K562 (cell line): ENCODE data around the gene MND1. TPM values are rescaled to one million over a fixed set of nuclear protein-coding genes. Genes with fewer than 3 reads are reported as not detected.

ENCODE experiments used
- AFF4 ChIP-seq: sonication (generic); formaldehyde crosslinking; IDR thresholded peaks from 2 replicates; pipeline ENCODE4 v1.8.0; 2023; ENCODE audit warnings: mild to moderate bottlenecking, missing genetic modification reagents
- ATF7 ChIP-seq: fragments of 450-650 bp; IDR thresholded peaks from 2 replicates; pipeline ENCODE4 v1.7.1; 2014; ENCODE audit warnings: mild to moderate bottlenecking, moderate library complexity
- BRF1 ChIP-seq: IDR thresholded peaks from 3 replicates; pipeline ENCODE4 v1.6.1; 2011; ENCODE audit warnings: borderline replicate concordance, mild to moderate bottlenecking; ENCODE audit not compliant: insufficient read length; ENCODE audit errors: extremely low read depth
- CHD2 ChIP-seq: IDR thresholded peaks from 2 replicates; pipeline ENCODE4 v1.6.1; 2011; ENCODE audit warnings: low read depth, low read length
- ELF4 ChIP-seq: fragments of 450-650 bp; formaldehyde crosslinking; IDR thresholded peaks from 2 replicates; pipeline ENCODE4 v1.4.0; 2022; ENCODE audit warnings: missing genetic modification characterization
- KAT8 ChIP-seq: fragments of 450-650 bp; IDR thresholded peaks from 2 replicates; pipeline ENCODE4 v1.6.1; 2016; ENCODE audit warnings: low read depth, mild to moderate bottlenecking
- MAFF ChIP-seq: IDR thresholded peaks from 2 replicates; pipeline ENCODE4 v1.6.1; 2012; ENCODE audit warnings: low read length, improper control_type of control experiment
- MAZ ChIP-seq, 2 experiments: fragments of 450-650 bp in 1 of 2; sonication (generic) in 1 of 2; formaldehyde crosslinking; IDR thresholded peaks in 1 of 2; conservative IDR thresholded peaks in 1 of 2; 2 replicates each; pipeline versions ENCODE4 v1.4.0 to v1.5.0; 2020; ENCODE audit warnings: mild to moderate bottlenecking in 1 of 2, missing genetic modification reagents in 1 of 2
- MECOM ChIP-seq: fragments of 250-450 bp; sonication (Bioruptor Pico); IDR thresholded peaks from 2 replicates; pipeline ENCODE4 v1.8.0; 2022; ENCODE audit warnings: inconsistent platforms
- MNT ChIP-seq, 2 experiments: fragments of 450-650 bp; conservative IDR thresholded peaks; 2 replicates each; pipeline ENCODE4 v1.6.1; 2017; ENCODE audit warnings: mild to moderate bottlenecking in 2 of 2, moderate library complexity in 2 of 2
- MYC ChIP-seq, 2 experiments: fragments of 250-450 bp in 1 of 2; sonication (Bioruptor Pico) in 1 of 2; IDR thresholded peaks; 2 replicates each; pipeline versions ENCODE4 v1.5.1 to v1.6.1; 2012 to 2021; ENCODE audit warnings: low read depth in 2 of 2, borderline replicate concordance in 1 of 2, improper control_type of control experiment in 1 of 2, low read length in 1 of 2, mild to moderate bottlenecking in 1 of 2, moderate library complexity in 1 of 2
- NCOR1 ChIP-seq: fragments of 450-650 bp; IDR thresholded peaks from 2 replicates; pipeline ENCODE4 v1.6.1; 2016; ENCODE audit warnings: mild to moderate bottlenecking, moderate library complexity
- NRF1 ChIP-seq, 2 experiments: fragments of 450-650 bp; IDR thresholded peaks in 1 of 2; conservative IDR thresholded peaks in 1 of 2; 2 replicates each; pipeline ENCODE4 v1.6.1; 2014; ENCODE audit warnings: mild to moderate bottlenecking in 2 of 2
- NUFIP1 ChIP-seq: fragments of 450-650 bp; IDR thresholded peaks from 2 replicates; pipeline ENCODE4 v1.6.1; 2018; ENCODE audit not compliant: partially characterized antibody
- RBFOX2 ChIP-seq: fragments of 200-400 bp; formaldehyde crosslinking; IDR thresholded peaks from 2 replicates; pipeline ENCODE4 v1.6.1; 2017; ENCODE audit warnings: low read depth, mild to moderate bottlenecking, low read length, moderate library complexity
- RCOR1 ChIP-seq, 2 experiments: IDR thresholded peaks; 2 replicates each; pipeline ENCODE4 v1.6.1; 2012; ENCODE audit warnings: low read depth in 2 of 2, low read length in 2 of 2, borderline replicate concordance in 1 of 2, improper control_type of control experiment in 1 of 2
- SRF ChIP-seq, 2 experiments: fragments of 250-450, 450-650 bp in 1 of 2; sonication (Bioruptor Pico) in 1 of 2; sonication (generic) in 1 of 2; formaldehyde crosslinking; IDR thresholded peaks; 2 replicates each; pipeline versions ENCODE4 v1.5.0 to v1.5.1; 2020 to 2022; ENCODE audit warnings: mild to moderate bottlenecking in 1 of 2, missing genetic modification reagents in 1 of 2
- ZBTB5 ChIP-seq: fragments of 450-650 bp; IDR thresholded peaks from 2 replicates; pipeline ENCODE4 v1.6.1; 2017; ENCODE audit warnings: antibody characterized with exemption
- ZFP30 ChIP-seq: fragments of 250-450 bp; sonication (Bioruptor Pico); IDR thresholded peaks from 2 replicates; pipeline ENCODE4 v1.8.0; 2022; ENCODE audit warnings: moderate library complexity, mild to moderate bottlenecking, inconsistent platforms, borderline replicate concordance
- ZFP36 ChIP-seq: fragments of 150-350 bp; IDR thresholded peaks from 2 replicates; pipeline ENCODE4 v1.6.1; 2018; ENCODE audit warnings: low read length, low read depth; ENCODE audit not compliant: partially characterized antibody
- ZNF431 ChIP-seq: sonication (generic); formaldehyde crosslinking; IDR thresholded peaks from 2 replicates; pipeline ENCODE4 v1.8.0; 2022; ENCODE audit warnings: mild to moderate bottlenecking, missing genetic modification reagents
- ZNF644 ChIP-seq: fragments of 200-800 bp; sonication (Bioruptor generic); IDR thresholded peaks from 2 replicates; pipeline ENCODE4 v1.6.1; 2016; ENCODE audit warnings: low read depth, missing genetic modification characterization, missing compliant biosample characterization
- polyA plus RNA-seq, 8 experiments: library from polyadenylated mRNA; depleted of rRNA in 4 of 8; stranded (reverse) in 5 of 8; unstranded in 3 of 8; fragments of >200 nt; fragmentation: Nextera tagmentation in 2 of 8; fragmentation: Illumina TruSeq in 1 of 8; extraction: Ambion mirVana in 2 of 8; extraction: Trizol in 1 of 8; gene quantifications; 2 replicates each; pipeline versions ENCODE4 v1.2.1 to v1.2.3, GENCODE V29; 2011 to 2014; ENCODE audit warnings: inconsistent platforms in 1 of 8, missing spikeins in 1 of 8
- total RNA-seq, 7 experiments: library from RNA; depleted of rRNA in 6 of 7; stranded (reverse); fragments of >200 nt in 6 of 7; fragmentation: Illumina TruSeq in 2 of 7; extraction: Trizol in 2 of 7; gene quantifications; 2 replicates each; pipeline versions ENCODE4 v1.2.1 to v1.2.3, GENCODE V29; 2011 to 2021; ENCODE audit warnings: low replicate concordance in 1 of 7

MND1 gene
- total and polyA plus RNA-seq, 9 of the 15 experiments (the other 6 are each of a cell fraction or from before 2014, with no cell fraction given) = 35.3 to 94.1 (median 59.9) TPM

- peak in 1 of 2 experiments; percentile 14; a peak in 1 of 4 replicates for TF ChIP-seq MAZ (CRISPR knock-in tag; conservative IDR thresholded peaks at IDR 0.05 in 1 of 2, IDR thresholded peaks at IDR 0.05 in 1 of 2)
- TF ChIP-seq NCOR1 = no peak
- no peak for TF ChIP-seq BRF1
- TF ChIP-seq ZBTB5 = no peak
- no peak for TF ChIP-seq ZFP36
- peak; percentile 32; the same call in 1 of the 2 replicates for TF ChIP-seq MYC (IDR thresholded peaks at IDR 0.05; ENCODE audit: low read depth, low read length)
- no peak for TF ChIP-seq MYC (CRISPR knock-in tag; IDR thresholded peaks at IDR 0.05; ENCODE audit: borderline replicate concordance, low read depth)
- no peak for TF ChIP-seq MAFF
- no peak for TF ChIP-seq MECOM (CRISPR knock-in tag)
- 0 out of 4 replicates have a peak, but pooled peaks of 1 of the 2 experiments have one; percentile 15 for TF ChIP-seq NRF1 (conservative IDR thresholded peaks at IDR 0.05 in 1 of 2, IDR thresholded peaks at IDR 0.05 in 1 of 2)
- TF ChIP-seq MNT (conservative IDR thresholded peaks at IDR 0.05) = peak in 1 of 2 experiments; percentile 39; a peak in 1 of 4 replicates
- no peak for TF ChIP-seq NUFIP1
- TF ChIP-seq ZNF644 (tag) = no peak
- TF ChIP-seq ZFP30 (CRISPR knock-in tag) = no peak
- TF ChIP-seq CHD2 = peak; percentile 87
- TF ChIP-seq KAT8 = no peak
- TF ChIP-seq ATF7 = 0 out of 2 replicates have a peak, but pooled peaks have one; percentile 10
- no peak for TF ChIP-seq SRF (CRISPR knock-in tag; IDR thresholded peaks at IDR 0.05)
- TF ChIP-seq RBFOX2 = no peak
- peak in 1 of 2 experiments; percentile 42; a peak in 1 of 4 replicates for TF ChIP-seq RCOR1 (IDR thresholded peaks at IDR 0.05; ENCODE audit: borderline replicate concordance in 1 of 2, low read depth in 2 of 2, low read length in 2 of 2)
- no peak for TF ChIP-seq ELF4 (CRISPR knock-in tag)
- no peak for TF ChIP-seq ZNF431
- TF ChIP-seq AFF4 (CRISPR knock-in tag) = no peak
Measured at GRCh38 chr4:153362184-153362583, 17.7 kb downstream of the MND1 start (continued).
